SK-N-SH treated with all-trans-retinoic acid at 6 μM for 48 hours (cell line): ENCODE measurements around the gene SBF2.

ENCODE experiments used
- ATAC-seq: fragments of 200-7000 bp; cut with Tn5 transposase; 3 replicates; pipeline ENCODE4 v1.9.1; 2020; ENCODE audit warnings: mild to moderate bottlenecking, moderate library complexity
- ARNTL ChIP-seq: fragments of 450-650 bp; formaldehyde crosslinking; IDR thresholded peaks from 2 replicates; pipeline ENCODE4 v1.5.0; 2020; ENCODE audit warnings: low read depth, mild to moderate bottlenecking, moderate library complexity, borderline replicate concordance
- BACH2 ChIP-seq: fragments of 250-450 bp; sonication (Bioruptor Pico); IDR thresholded peaks from 2 replicates; pipeline ENCODE4 v1.9.0; 2021; ENCODE audit warnings: mild to moderate bottlenecking, borderline replicate concordance
- CSDC2 ChIP-seq: fragments of 250-450 bp; sonication (Bioruptor Pico); IDR thresholded peaks from 2 replicates; pipeline ENCODE4 v1.5.0; 2020; ENCODE audit warnings: mild to moderate bottlenecking, moderate library complexity
- ESRRG ChIP-seq: fragments of 250-450 bp; sonication (Bioruptor Pico); IDR thresholded peaks from 2 replicates; pipeline ENCODE4 v1.6.1; 2021; ENCODE audit warnings: mild to moderate bottlenecking
- GLIS3 ChIP-seq: fragments of 250-450 bp; sonication (Bioruptor Pico); IDR thresholded peaks from 2 replicates; pipeline ENCODE4 v1.5.0; 2020; ENCODE audit warnings: mild to moderate bottlenecking, moderate library complexity
- ISL1 ChIP-seq: fragments of 250-450 bp; sonication (Bioruptor Pico); IDR thresholded peaks from 2 replicates; pipeline ENCODE4 v2.1.2; 2022; ENCODE audit warnings: mild to moderate bottlenecking, moderate library complexity
- OSR1 ChIP-seq: fragments of 250-450 bp; sonication (Bioruptor Pico); IDR thresholded peaks from 2 replicates; pipeline ENCODE4 v1.8.0; 2022; ENCODE audit warnings: moderate library complexity, mild to moderate bottlenecking, inconsistent platforms
- PATZ1 ChIP-seq: fragments of 250-450 bp; sonication (Bioruptor Pico); IDR thresholded peaks from 2 replicates; pipeline ENCODE4 v1.8.0; 2020; ENCODE audit warnings: mild to moderate bottlenecking, moderate library complexity, borderline replicate concordance
- POU6F1 ChIP-seq: fragments of 250-450 bp; sonication (Bioruptor Pico); IDR thresholded peaks from 2 replicates; pipeline ENCODE4 v1.8.0; 2021; ENCODE audit warnings: low read depth, mild to moderate bottlenecking, moderate library complexity, borderline replicate concordance
- PPARA ChIP-seq: fragments of 250-450 bp; sonication (Bioruptor Pico); IDR thresholded peaks from 2 replicates; pipeline ENCODE4 v1.5.0; 2020; ENCODE audit warnings: mild to moderate bottlenecking, borderline replicate concordance
- RARB ChIP-seq: fragments of 250-450 bp; sonication (Bioruptor Pico); IDR thresholded peaks from 2 replicates; pipeline ENCODE4 v1.8.0; 2021; ENCODE audit warnings: mild to moderate bottlenecking, moderate library complexity
- SNAI2 ChIP-seq: fragments of 250-450 bp; sonication (Bioruptor Pico); IDR thresholded peaks from 2 replicates; pipeline ENCODE4 v1.5.0; 2020; ENCODE audit warnings: mild to moderate bottlenecking, moderate library complexity
- TCF4 ChIP-seq: fragments of 250-450 bp; sonication (Bioruptor Pico); IDR thresholded peaks from 2 replicates; pipeline ENCODE4 v1.8.0; 2021; ENCODE audit warnings: mild to moderate bottlenecking, moderate library complexity, borderline replicate concordance
- TOX ChIP-seq: fragments of 250-450 bp; sonication (Bioruptor Pico); IDR thresholded peaks from 2 replicates; pipeline ENCODE4 v1.8.0; 2021; ENCODE audit warnings: mild to moderate bottlenecking, moderate library complexity, borderline replicate concordance
- TSHZ2 ChIP-seq: fragments of 250-450 bp; sonication (Bioruptor Pico); IDR thresholded peaks from 2 replicates; pipeline ENCODE4 v1.5.0; 2020; ENCODE audit warnings: mild to moderate bottlenecking, moderate library complexity
- ZC3H10 ChIP-seq: fragments of 250-450 bp; sonication (Bioruptor Pico); IDR thresholded peaks from 2 replicates; pipeline ENCODE4 v1.5.1; 2021; ENCODE audit warnings: mild to moderate bottlenecking, moderate library complexity
- ZFP30 ChIP-seq: fragments of 450-650 bp; formaldehyde crosslinking; IDR thresholded peaks from 2 replicates; pipeline ENCODE4 v1.5.0; 2022; ENCODE audit warnings: mild to moderate bottlenecking, moderate library complexity
- ZNF565 ChIP-seq: fragments of 450-650 bp; formaldehyde crosslinking; conservative IDR thresholded peaks from 2 replicates; pipeline ENCODE4 v1.5.0; 2020; ENCODE audit warnings: low read depth, mild to moderate bottlenecking, moderate library complexity
- ZNF70 ChIP-seq: fragments of 450-650 bp; formaldehyde crosslinking; IDR thresholded peaks from 2 replicates; pipeline ENCODE4 v1.5.0; 2020; ENCODE audit warnings: mild to moderate bottlenecking, moderate library complexity
- ZNF8 ChIP-seq: fragments of 450-650 bp; formaldehyde crosslinking; IDR thresholded peaks from 2 replicates; pipeline ENCODE4 v1.5.0; 2020; ENCODE audit warnings: mild to moderate bottlenecking, moderate library complexity

Gene SBF2

DNA sequence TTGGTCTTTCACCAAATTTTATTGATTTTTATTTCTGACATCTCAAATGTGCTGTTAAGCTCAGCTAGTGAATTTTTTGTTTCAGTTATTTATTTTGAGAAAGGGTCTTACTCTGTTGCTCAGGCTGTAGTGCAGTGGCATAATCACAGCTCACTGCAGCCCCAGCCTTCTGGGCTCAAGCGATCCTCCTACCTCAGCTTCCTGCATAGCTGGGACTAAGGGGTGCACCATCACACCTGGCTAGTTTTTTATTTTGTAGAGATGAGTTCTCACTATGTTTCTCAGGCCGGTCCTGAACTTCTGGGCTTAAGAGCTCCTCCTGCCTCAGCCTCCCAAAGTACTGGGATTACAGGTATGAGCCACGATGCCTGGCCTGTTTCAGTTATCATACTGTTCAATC lies 282.0 kb downstream of the SBF2 start:
- ATAC-seq, result no peak
- TF ChIP-seq ISL1 (no peak), GLIS3 (CRISPR knock-in tag) (no peak), PPARA (no peak), ZNF565 (no peak), TCF4 (CRISPR knock-in tag) (no peak), BACH2 (CRISPR knock-in tag) (no peak), ARNTL (CRISPR knock-in tag) (no peak), PATZ1 (CRISPR knock-in tag) (no peak), ZC3H10 (CRISPR knock-in tag) (no peak), TOX (CRISPR knock-in tag) (no peak), TSHZ2 (CRISPR knock-in tag) (no peak), POU6F1 (CRISPR knock-in tag) (no peak), SNAI2 (CRISPR knock-in tag) (no peak), ZFP30 (CRISPR knock-in tag) (no peak), CSDC2 (no peak)
- TF ChIP-seq, all 23 proteins: peak for 0

DNA sequence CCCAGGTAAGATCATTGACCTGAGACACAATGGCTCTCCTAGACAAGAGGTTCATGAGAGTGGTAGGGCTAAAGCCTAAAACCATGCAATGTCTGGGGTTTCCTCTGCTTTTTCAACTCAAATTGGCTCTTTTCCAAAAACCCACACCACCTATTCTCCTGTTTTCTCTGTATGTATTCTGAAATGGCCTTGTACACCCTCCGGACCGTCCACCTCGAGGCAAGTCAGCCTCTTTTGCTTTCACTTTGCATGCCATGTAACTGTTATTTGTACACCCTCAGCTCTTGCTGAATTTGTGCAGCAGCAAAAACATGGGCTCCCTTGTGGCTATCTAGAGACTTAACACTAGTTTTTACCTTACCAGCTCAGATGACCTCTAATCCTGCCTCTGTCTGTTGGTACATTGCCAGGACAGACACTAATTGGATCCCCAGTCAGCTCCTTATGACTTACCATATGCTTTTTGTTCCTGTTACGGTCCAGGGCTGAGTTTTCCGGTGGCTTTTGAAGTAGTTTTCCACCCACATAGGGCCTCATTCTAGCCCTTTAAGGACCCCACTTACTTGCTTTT lies 288.0 kb downstream of the SBF2 start:
- TF ChIP-seq ZNF565, result no peak
- TF ChIP-seq GLIS3 (CRISPR knock-in tag), result no peak
- no peak for TF ChIP-seq ESRRG (CRISPR knock-in tag)
- TF ChIP-seq RARB (CRISPR knock-in tag), result no peak
- no peak for TF ChIP-seq ZC3H10 (CRISPR knock-in tag)
- no peak for TF ChIP-seq SNAI2 (CRISPR knock-in tag)
- no peak for TF ChIP-seq BACH2 (CRISPR knock-in tag)
- no peak for TF ChIP-seq ZNF70 (CRISPR knock-in tag)
- no peak for TF ChIP-seq OSR1
- no peak for TF ChIP-seq TOX (CRISPR knock-in tag)
- TF ChIP-seq PPARA, result no peak
- no peak for TF ChIP-seq TCF4 (CRISPR knock-in tag)
- TF ChIP-seq ARNTL (CRISPR knock-in tag), result no peak
- no peak for TF ChIP-seq ZFP30 (CRISPR knock-in tag)
- TF ChIP-seq PATZ1 (CRISPR knock-in tag), result no peak
- TF ChIP-seq CSDC2, result no peak
- TF ChIP-seq ZNF8 (CRISPR knock-in tag), result no peak
- no peak for TF ChIP-seq ISL1
- no peak for TF ChIP-seq POU6F1 (CRISPR knock-in tag)
- ATAC-seq, result no peak
